Psoas muscle (tissue), 8 donors: ENCODE data around the gene PTPRD. TPM values are rescaled to one million over a fixed set of nuclear protein-coding genes. Genes with fewer than 3 reads are reported as not detected.

Experiments used
- ATAC-seq, 4 donors: fragments of 200-7000 bp; cut with Tn5 transposase; one replicate each; pipeline ENCODE4 v1.9.1; 2020; ENCODE audit warnings: moderate library complexity in 3 of 4, mild to moderate bottlenecking in 2 of 4
- DNase-seq, 2 donors: peaks; one replicate each; pipeline ENCODE4 v3.0.0-alpha.2; 2020
- H3K27ac ChIP-seq: fragments of 200-600 bp; one replicate; pipeline ENCODE4 v1.8.0; 2022
- H3K27me3 ChIP-seq, 3 donors: fragments of 200-600 bp in 1 of 3; one replicate each; pipeline versions ENCODE4 v1.6.1 to v1.8.0; 2013 to 2022; ENCODE audit warnings: low read length in 2 of 3, mild to moderate bottlenecking in 2 of 3, moderate library complexity in 1 of 3; ENCODE audit not compliant: insufficient read depth in 3 of 3
- H3K36me3 ChIP-seq, 2 donors: fragments of 200-600 bp in 1 of 2; one replicate each; pipeline versions ENCODE4 v1.6.1 to v1.8.0; 2013 to 2022; ENCODE audit warnings: low read depth in 1 of 2, mild to moderate bottlenecking in 1 of 2, moderate library complexity in 1 of 2; ENCODE audit not compliant: insufficient read depth in 1 of 2
- H3K4me1 ChIP-seq: fragments of 200-600 bp; one replicate; pipeline ENCODE4 v1.8.0; 2022
- H3K4me3 ChIP-seq: fragments of 200-600 bp; one replicate; pipeline ENCODE4 v1.8.0; 2022; ENCODE audit warnings: mild to moderate bottlenecking
- H3K9me3 ChIP-seq: fragments of 200-600 bp; one replicate; pipeline ENCODE4 v1.8.0; 2022
- CTCF ChIP-seq: fragments of 200-600 bp; IDR thresholded peaks from one replicate; pipeline ENCODE4 v1.8.0; 2022; ENCODE audit warnings: antibody characterized with exemption
- WGBS, 3 donors: extraction: QIAGEN DNeasy Blood & Tissue Kit; methylation state at CpG; one replicate each; pipeline versions ENCODE4 v1.1.6 to v1.1.7; 2013; 5-methylcytosine and 5-hydroxymethylcytosine counted together
- intact Hi-C, 2 donors: fragments of 100-400 bp; cut with DNase I; formaldehyde crosslinking; loops; one replicate each; pipeline versions ENCODE4 v1.11.0 to v1.14.2; 2022
- polyA plus RNA-seq, 3 donors: library from polyadenylated mRNA; stranded (reverse); fragments of 200-250 nt; gene quantifications; one replicate each; pipeline ENCODE4 v1.2.3, GENCODE V29; 2013
- total RNA-seq, 4 donors: library from RNA; stranded (reverse); fragmentation: NEBNext Ultra II Directional in 2 of 4; extraction: Animal tissue kit (Norgen Biotek cat#: 25700) in 2 of 4; gene quantifications; one replicate each; pipeline versions ENCODE4 v1.2.1 to v1.2.4, GENCODE V29; 2021 to 2023
- donor health status: healthy with polysubstance abuse.
- donor health status: DM: no; HTN: no; CAD: no; lungs with moderate emphysema.
- donor health status: Bipolar disorder and iron deficiency.
- donor health status: healthy.
- donor health status: DM: yes; HTN: yes; CAD: no.
- donor health status: DM: no; HTN: no; CAD: no.
- donor health status: DM: no; HTN: no; CAD: no.
- donor health status: DM: yes; HTN: yes; CAD: no.

PTPRD gene
- total and polyA plus RNA-seq, 7 donors: 0.44 to 3.1 (median 0.91) TPM

- Histone ChIP-seq H3K9me3 (peaks cover 7% of the 10 kb centered on the region), H3K4me3 (no peak overlapping the region), H3K4me1 (no peaks in the 10 kb centered on the region), H3K36me3 (no peaks in the 10 kb centered on the region), H3K27ac (no peak overlapping the region), H3K27me3 (no peaks in the 10 kb centered on the region)
- TF ChIP-seq CTCF: no peak
- ATAC-seq (no peak), DNase-seq (no peak)
- intact Hi-C loops: no loop called here
These were observed 1113.3 kb downstream of the PTPRD start for GRCh38 chr9:9499546-9499945.

GRCh38 chr9:9498846-9499245 lies 1114.0 kb downstream of the PTPRD start:
- 79 to 83% (median 81%) methylated on average over 2 of the region's 2 CpGs for WGBS, 3 donors
- no peak overlapping the region for H3K4me3 ChIP-seq
- H3K27ac ChIP-seq: no peak overlapping the region
- no peak for DNase-seq
- TF ChIP-seq CTCF: no peak
- H3K27me3 ChIP-seq: no peaks in the 10 kb centered on the region
- intact Hi-C loops: no loop called here
- no peaks in the 10 kb centered on the region for H3K4me1 ChIP-seq
- ATAC-seq: no peak
- H3K9me3 ChIP-seq: peaks cover 14% of the 10 kb centered on the region
- no peaks in the 10 kb centered on the region for H3K36me3 ChIP-seq

GRCh38 chr9:9498128-9498527 lies 1114.7 kb downstream of the PTPRD start:
- no peak for TF ChIP-seq CTCF
- Histone ChIP-seq H3K4me3 (no peak overlapping the region), H3K27ac (no peak overlapping the region), H3K36me3 (no peaks in the 10 kb centered on the region), H3K4me1 (no peaks in the 10 kb centered on the region), H3K9me3 (peaks cover 14% of the 10 kb centered on the region), H3K27me3 (no peaks in the 10 kb centered on the region)
- ATAC-seq (no peak), DNase-seq (no peak)
- intact Hi-C loops: no loop called here
- 63 to 68% (median 66%) methylated on average over 3 of the region's 3 CpGs for WGBS, 3 donors

- WGBS, 3 donors: 43 to 59% (median 57%) methylated on average over 3 of the region's 3 CpGs
- peaks cover 14% of the 10 kb centered on the region for H3K9me3 ChIP-seq
These were observed 1118.5 kb downstream of the PTPRD start for GRCh38 chr9:9494336-9494735.

More at GRCh38 chr9:9494336-9494735, 1118.5 kb downstream of the PTPRD start:
- DNase-seq (no peak), ATAC-seq (no peak)
- H3K27ac ChIP-seq: no peak overlapping the region
- no peaks in the 10 kb centered on the region for H3K36me3 ChIP-seq
- intact Hi-C loops: no loop called here
- no peak overlapping the region for H3K4me3 ChIP-seq
- TF ChIP-seq CTCF: no peak
- no peaks in the 10 kb centered on the region for H3K4me1 ChIP-seq
- no peaks in the 10 kb centered on the region for H3K27me3 ChIP-seq
